DOHH2 (cell line): ENCODE measurements around the gene POLR3K.

ENCODE experiments used
- CTCF ChIP-seq: fragments of 200-600 bp; sonication (generic); IDR thresholded peaks from one replicate; pipeline ENCODE4 v1.5.1; 2014; ENCODE audit warnings: antibody characterized with exemption, mild to moderate bottlenecking, low read depth, low read length; ENCODE audit not compliant: poor library complexity, severe bottlenecking
- EZH2phosphoT487 ChIP-seq: fragments of 200-600 bp; sonication (generic); IDR thresholded peaks from 2 replicates; pipeline ENCODE4 v1.6.1; 2017; ENCODE audit warnings: borderline replicate concordance, mild to moderate bottlenecking, antibody characterized with exemption, low read length, moderate library complexity, mixed read lengths

- TF ChIP-seq CTCF (no peak), EZH2phosphoT487 (no peak)
Observed at GRCh38 chr16:33877-34647, 19.3 kb downstream of the POLR3K start.
